Panc1 (cell line): ENCODE results near the gene CPO. TPM values are rescaled to one million over a fixed set of nuclear protein-coding genes. Genes with fewer than 3 reads are reported as not detected.
A peak's percentile ranks its signal among the peaks of the same experiment; 100 is the strongest.

ENCODE experiments used
- ATAC-seq: fragments of 200-7000 bp; cut with Tn5 transposase; 2 replicates; pipeline ENCODE4 v1.9.1; 2020; ENCODE audit warnings: mild to moderate bottlenecking, moderate library complexity
- BruUV-seq: library from RNA; stranded (reverse); fragments of 400-500 nt; replicated peaks from 2 replicates; lab custom pipeline; 2021; lab: Mats Ljungman, UMichigan
- CTCF ChIA-PET: fragments of 300-600 bp; sonication (Branson Sonifier 250); formaldehyde crosslinking; loops from one replicate; lab custom pipeline; 2022; ENCODE audit warnings: antibody characterized with exemption; lab: Charles Lee
- POLR2A ChIA-PET: fragments of 300-600 bp; sonication (Branson Sonifier 250); formaldehyde crosslinking; loops from one replicate; lab custom pipeline; 2022; ENCODE audit warnings: antibody characterized with exemption; lab: Charles Lee
- DNase-seq: peaks from one replicate; pipeline ENCODE4 v3.0.0-alpha.2; 2010; ENCODE audit warnings: low read depth, low spot score
- H3K27ac ChIP-seq: 2 replicates; pipeline ENCODE4 v1.5.1; 2011; ENCODE audit warnings: mild to moderate bottlenecking, low read length, inconsistent platforms
- H3K27me3 ChIP-seq: fragments of 200-500 bp; sonication (Bioruptor generic); 2 replicates; pipeline ENCODE4 v1.6.0; 2014; ENCODE audit warnings: low read length, inconsistent platforms; ENCODE audit not compliant: control insufficient read depth, insufficient read depth
- H3K36me3 ChIP-seq: fragments of 200-500 bp; sonication (Bioruptor generic); 2 replicates; pipeline ENCODE4 v1.5.1; 2014; ENCODE audit warnings: inconsistent platforms, mild to moderate bottlenecking, low read length, moderate library complexity; ENCODE audit not compliant: control insufficient read depth, insufficient read depth
- H3K4me1 ChIP-seq: 2 replicates; pipeline ENCODE4 v1.5.1; 2011; ENCODE audit warnings: inconsistent platforms, mild to moderate bottlenecking, low read length, moderate library complexity; ENCODE audit not compliant: control insufficient read depth, insufficient read depth
- H3K4me3 ChIP-seq, 2 experiments: 2 replicates each; pipeline ENCODE4 v1.5.1; 2011 to 2012; ENCODE audit warnings: low read depth in 2 of 2, low read length in 2 of 2, mild to moderate bottlenecking in 2 of 2, inconsistent platforms in 1 of 2, moderate library complexity in 1 of 2
- H3K9me3 ChIP-seq: fragments of 200-500 bp; sonication (Bioruptor generic); 2 replicates; pipeline ENCODE4 v1.5.1; 2014; ENCODE audit warnings: low read depth, mild to moderate bottlenecking, inconsistent platforms, low read length, moderate library complexity; ENCODE audit not compliant: control insufficient read depth, insufficient read depth
- CTCF ChIP-seq: fragments of 450-650 bp; IDR thresholded peaks from 2 replicates; pipeline ENCODE4 v1.5.1; 2017; ENCODE audit warnings: mild to moderate bottlenecking
- POLR2AphosphoS5 ChIP-seq: IDR thresholded peaks from 2 replicates; pipeline ENCODE4 v1.6.1; 2012; ENCODE audit warnings: mild to moderate bottlenecking, low read depth, low read length, moderate library complexity
- REST ChIP-seq, 2 experiments: IDR thresholded peaks; 2 replicates each; pipeline ENCODE4 v1.6.1; 2011 to 2012; ENCODE audit warnings: low read depth in 2 of 2, control low read depth in 1 of 2, low read length in 1 of 2, mild to moderate bottlenecking in 1 of 2, moderate library complexity in 1 of 2; ENCODE audit not compliant: insufficient read depth in 1 of 2
- SIN3A ChIP-seq: IDR thresholded peaks from 2 replicates; pipeline ENCODE4 v1.6.1; 2012; ENCODE audit warnings: low read depth, mild to moderate bottlenecking, low read length, moderate library complexity, borderline replicate concordance; ENCODE audit not compliant: insufficient read depth
- TCF7L2 ChIP-seq: IDR thresholded peaks from 2 replicates; pipeline ENCODE4 v1.6.1; 2011; ENCODE audit warnings: mild to moderate bottlenecking, low read depth, low read length, inconsistent platforms
- in situ Hi-C: cut with HindIII; loops from 2 replicates; pipeline ENCODE4 v1.10.0; 2016; ENCODE audit warnings: low sequenced_read_pairs, low pct_unique_long_range_greater_than_20kb
- intact Hi-C: fragments of 100-400 bp; cut with micrococcal nuclease; formaldehyde crosslinking; loops from one replicate; pipeline ENCODE4 v1.10.0; 2022; ENCODE audit not compliant: unreplicated experiment
- total RNA-seq: library from RNA; stranded (reverse); gene quantifications from one replicate; pipeline ENCODE4 v1.2.1, GENCODE V29; 2021; ENCODE audit not compliant: unreplicated experiment

Gene CPO
- total RNA-seq, 1 experiment from 2014 or later: not detected

- DNase-seq: peak; percentile 38
- in situ Hi-C loops: no loop called here
- POLR2A ChIA-PET: no interaction called here
Measured at GRCh38 chr2:206981739-206982340, 42.5 kb downstream of the CPO start.

GRCh38 chr2:206982360-206982955, 43.1 kb downstream of the CPO start:
- H3K4me3 ChIP-seq: no peak overlapping the region
- peak; percentile 49 for ATAC-seq
- TF ChIP-seq POLR2AphosphoS5 (no peak), SIN3A (no peak), CTCF (no peak), REST (IDR thresholded peaks at IDR 0.05; ENCODE audit: insufficient read depth in 1 of 2, low read depth in 2 of 2, low read length in 1 of 2) (no peak), TCF7L2 (no peak)
- 0 out of 2 replicates have a peak overlapping the region, but pooled peaks have one; percentile 11 for H3K27ac ChIP-seq
- no peaks in the 10 kb centered on the region for H3K9me3 ChIP-seq
- POLR2A ChIA-PET: no interaction called here
- in situ Hi-C loops (no loop called here), intact Hi-C loops (loop anchor here (5.0 to 10.0 kb wide), 3 partner anchors 185 to 332 kb away; partner anchors contain the start of gene KLF7)
- no peak for DNase-seq
- no TSS peak for BruUV-seq
- no peaks in the 10 kb centered on the region for H3K36me3 ChIP-seq
- no peaks in the 10 kb centered on the region for H3K27me3 ChIP-seq
- H3K4me1 ChIP-seq: peaks cover 18% of the 10 kb centered on the region
- CTCF ChIA-PET: interaction anchor here (0.8 kb wide), 1 partner anchor 490 kb away, joined by 3 read pairs; no protein-coding TSS in a partner anchor

More at GRCh38 chr2:206981739-206982340, 42.5 kb downstream of the CPO start:
- Histone ChIP-seq H3K27me3 (no peaks in the 10 kb centered on the region), H3K36me3 (no peaks in the 10 kb centered on the region), H3K4me3 (no peak overlapping the region), H3K4me1 (peaks cover 18% of the 10 kb centered on the region), H3K27ac (no peak overlapping the region), H3K9me3 (no peaks in the 10 kb centered on the region)
- TF ChIP-seq CTCF (peak; percentile 90), REST (IDR thresholded peaks at IDR 0.05; ENCODE audit: insufficient read depth in 1 of 2, low read depth in 2 of 2, low read length in 1 of 2) (no peak)
- ATAC-seq: peak; percentile 89
- intact Hi-C loops: loop anchor here (1.0 to 10.0 kb wide), 5 partner anchors 181 to 493 kb away; partner anchors contain the start of gene KLF7
- CTCF ChIA-PET: interaction anchor here (0.8 kb wide), 1 partner anchor 491 kb away, joined by 3 read pairs; no protein-coding TSS in a partner anchor
- no TSS peak for BruUV-seq
